Neuronal stem cell (in vitro differentiated cells): ENCODE measurements around the gene OR2T27.
"Not testable (repeated sequence)": the region's sequence is repeated elsewhere in the genome, so short reads cannot be mapped to it uniquely, and the experiment has no call there.

Source experiments
- DNase-seq: peaks from one replicate; pipeline ENCODE4 v3.0.0-alpha.2; 2013; ENCODE audit warnings: low spot score
- H2AFZ ChIP-seq: one replicate; pipeline ENCODE4 v1.6.1; 2013; ENCODE audit warnings: mild to moderate bottlenecking, low read length, inconsistent platforms
- H2AK5ac ChIP-seq: 2 replicates; pipeline ENCODE4 v1.6.1; 2013; ENCODE audit warnings: low read depth, mild to moderate bottlenecking, inconsistent platforms, low read length, moderate library complexity, mixed read lengths
- H2BK120ac ChIP-seq: 2 replicates; pipeline ENCODE4 v1.6.1; 2013; ENCODE audit warnings: low read depth, mild to moderate bottlenecking, inconsistent platforms, low read length, moderate library complexity, mixed read lengths
- H2BK12ac ChIP-seq: one replicate; pipeline ENCODE4 v1.6.1; 2013; ENCODE audit warnings: low read length, inconsistent platforms
- H2BK15ac ChIP-seq: 2 replicates; pipeline ENCODE4 v1.6.1; 2013; ENCODE audit warnings: mild to moderate bottlenecking, low read length, inconsistent platforms, mixed read lengths
- H2BK5ac ChIP-seq: one replicate; pipeline ENCODE4 v1.6.1; 2013; ENCODE audit warnings: inconsistent platforms, mild to moderate bottlenecking, low read length, moderate library complexity
- H3K14ac ChIP-seq: one replicate; pipeline ENCODE4 v1.6.1; 2013; ENCODE audit warnings: low read length, inconsistent platforms
- H3K18ac ChIP-seq: 2 replicates; pipeline ENCODE4 v1.6.1; 2013; ENCODE audit warnings: low read length, inconsistent platforms
- H3K23ac ChIP-seq: 2 replicates; pipeline ENCODE4 v1.6.1; 2013; ENCODE audit warnings: low read depth, mild to moderate bottlenecking, mixed read lengths, low read length, inconsistent platforms; ENCODE audit not compliant: poor library complexity
- H3K27ac ChIP-seq: replicated peaks from 3 replicates; pipeline ENCODE4 v1.5.1; 2013; ENCODE audit warnings: low read length, inconsistent platforms
- H3K27me3 ChIP-seq, 3 experiments: 2 replicates each; pipeline ENCODE4 v1.6.1; 2013; ENCODE audit warnings: low read length in 3 of 3, mild to moderate bottlenecking in 2 of 3, inconsistent platforms in 1 of 3, low read depth in 1 of 3, mixed read lengths in 1 of 3, moderate library complexity in 1 of 3; ENCODE audit not compliant: control insufficient read depth in 3 of 3, insufficient read depth in 3 of 3
- H3K36me3 ChIP-seq, 2 donors: replicated peaks in 1 of 2; 2 replicates each; pipeline ENCODE4 v1.6.1; 2013; ENCODE audit warnings: low read length in 2 of 2; ENCODE audit not compliant: control insufficient read depth in 2 of 2, insufficient read depth in 2 of 2
- H3K4ac ChIP-seq: 2 replicates; pipeline ENCODE4 v1.6.1; 2013; ENCODE audit warnings: inconsistent platforms, mild to moderate bottlenecking, low read length, moderate library complexity
- H3K4me1 ChIP-seq, 2 donors: 1 replicate in 1 of 2; 2 replicates in 1 of 2; pipeline ENCODE4 v1.6.1; 2013; ENCODE audit warnings: low read length in 2 of 2, low read depth in 1 of 2; ENCODE audit not compliant: control insufficient read depth in 2 of 2, insufficient read depth in 1 of 2
- H3K4me2 ChIP-seq: one replicate; pipeline ENCODE4 v1.6.1; 2013; ENCODE audit warnings: mild to moderate bottlenecking, low read length, inconsistent platforms; ENCODE audit not compliant: insufficient read depth, poor library complexity, severe bottlenecking
- H3K4me3 ChIP-seq, 2 donors: 2 replicates each; pipeline ENCODE4 v1.5.1; 2013; ENCODE audit warnings: low read length in 2 of 2, mild to moderate bottlenecking in 2 of 2, inconsistent platforms in 1 of 2, moderate library complexity in 1 of 2
- H3K79me1 ChIP-seq: one replicate; pipeline ENCODE4 v1.6.1; 2013; ENCODE audit warnings: low read depth, mild to moderate bottlenecking, inconsistent platforms, low read length, moderate library complexity
- H3K9ac ChIP-seq: one replicate; pipeline ENCODE4 v1.6.1; 2013; ENCODE audit warnings: mild to moderate bottlenecking, low read depth, low read length, inconsistent platforms; ENCODE audit not compliant: poor library complexity
- H3K9me3 ChIP-seq, 2 donors: replicated peaks in 1 of 2; 2 replicates each; pipeline versions ENCODE3 to v1.6.1; 2013; ENCODE audit warnings: low read length in 2 of 2, mild to moderate bottlenecking in 2 of 2, inconsistent platforms in 1 of 2, low read depth in 1 of 2, mixed read lengths in 1 of 2, moderate library complexity in 1 of 2; ENCODE audit not compliant: control insufficient read depth in 2 of 2, insufficient read depth in 1 of 2
- H4K8ac ChIP-seq: one replicate; pipeline ENCODE4 v1.6.1; 2013; ENCODE audit warnings: low read depth, mild to moderate bottlenecking, inconsistent platforms, low read length, moderate library complexity
- H4K91ac ChIP-seq: one replicate; pipeline ENCODE4 v1.6.1; 2013; ENCODE audit warnings: low read length, low read depth, mild to moderate bottlenecking, inconsistent platforms; ENCODE audit not compliant: poor library complexity
- WGBS, 2 donors: extraction: QIAGEN DNeasy Blood & Tissue Kit; methylation state at CpG; one replicate each; pipeline ENCODE4 v1.1.7; 2013; ENCODE audit warnings: missing lambda C conversion rate in 2 of 2, mixed read lengths in 1 of 2; ENCODE audit not compliant: insufficient read length in 2 of 2, insufficient replicate concordance in 1 of 2; ENCODE audit errors: extremely low coverage in 2 of 2; 5-methylcytosine and 5-hydroxymethylcytosine counted together

Gene OR2T27

GRCh38 chr1:248681651-248682050, 26.3 kb upstream of the OR2T27 start:
- no peaks in the 10 kb centered on the region for H3K27me3 ChIP-seq
- H2BK12ac ChIP-seq, result no peak overlapping the region
- no CpG with 5 or more reads among the region's 8 CpGs for WGBS, 2 donors
- peaks cover 0 to 22% of the 10 kb centered on the region in 2 donors for H3K9me3 ChIP-seq
- H3K4me1 ChIP-seq, result no peaks in the 10 kb centered on the region
- H4K91ac ChIP-seq, result no peak overlapping the region
- H3K4ac ChIP-seq, result no peak overlapping the region
- no peak overlapping the region for H2BK120ac ChIP-seq
- H3K23ac ChIP-seq, result no peak overlapping the region
- H3K4me3 ChIP-seq, result peak overlapping the region in 1 of 2 donors; percentile 55
- no peak overlapping the region for H3K27ac ChIP-seq
- no peak overlapping the region for H3K18ac ChIP-seq
- no peak overlapping the region for H2AFZ ChIP-seq
- H2BK15ac ChIP-seq, result no peak overlapping the region
- DNase-seq, result no peak
- H3K4me2 ChIP-seq, result no peak overlapping the region
- no peak overlapping the region for H4K8ac ChIP-seq
- no peak overlapping the region for H2AK5ac ChIP-seq
- H3K36me3 ChIP-seq, result no peaks in the 10 kb centered on the region
- no peak overlapping the region for H3K9ac ChIP-seq
- no peak overlapping the region for H3K14ac ChIP-seq
- no peaks in the 10 kb centered on the region for H3K79me1 ChIP-seq
- H2BK5ac ChIP-seq, result no peak overlapping the region

- Histone ChIP-seq H2BK5ac (no peak overlapping the region), H3K23ac (no peak overlapping the region), H2AK5ac (no peak overlapping the region), H3K9me3 (peaks cover 6 to 7% of the 10 kb centered on the region in 2 donors), H3K79me1 (no peaks in the 10 kb centered on the region), H3K9ac (no peak overlapping the region), H3K4me1 (no peaks in the 10 kb centered on the region), H3K4ac (no peak overlapping the region), H3K36me3 (no peaks in the 10 kb centered on the region), H2BK120ac (no peak overlapping the region), H4K91ac (no peak overlapping the region), H3K18ac (no peak overlapping the region), H3K4me3 (no peak overlapping the region), H2BK12ac (no peak overlapping the region), H3K27ac (no peak overlapping the region), H4K8ac (no peak overlapping the region), H3K27me3 (no peaks in the 10 kb centered on the region), H3K4me2 (no peak overlapping the region), H2BK15ac (no peak overlapping the region), H3K14ac (no peak overlapping the region), H2AFZ (no peak overlapping the region)
- WGBS, 2 donors, result no CpG with 5 or more reads among the region's 1 CpG
- DNase-seq, result no peak
Measured at GRCh38 chr1:248670003-248670402, 14.7 kb upstream of the OR2T27 start.

- not testable (repeated sequence) for H2BK120ac ChIP-seq, H2BK12ac ChIP-seq, H3K27me3 ChIP-seq, H2BK5ac ChIP-seq, H2AFZ ChIP-seq, H3K23ac ChIP-seq, H4K91ac ChIP-seq, H3K4ac ChIP-seq, H2AK5ac ChIP-seq, H3K14ac ChIP-seq, H3K4me3 ChIP-seq, H3K27ac ChIP-seq, DNase-seq, H3K4me2 ChIP-seq, H3K36me3 ChIP-seq, H2BK15ac ChIP-seq, H4K8ac ChIP-seq, H3K18ac ChIP-seq, H3K9me3 ChIP-seq, H3K9ac ChIP-seq, H3K79me1 ChIP-seq, H3K4me1 ChIP-seq
- no CpG with 5 or more reads among the region's 5 CpGs for WGBS, 2 donors
Measured at GRCh38 chr1:248663453-248664328, 8.4 kb upstream of the OR2T27 start.

- not testable (repeated sequence) for H3K27ac ChIP-seq, H3K9me3 ChIP-seq, H4K91ac ChIP-seq, H2BK5ac ChIP-seq, H2BK15ac ChIP-seq, DNase-seq, H3K4me2 ChIP-seq, H2BK120ac ChIP-seq, H3K4ac ChIP-seq, H3K36me3 ChIP-seq, H2AK5ac ChIP-seq, H4K8ac ChIP-seq, H3K4me3 ChIP-seq, H3K23ac ChIP-seq, H3K79me1 ChIP-seq, H3K9ac ChIP-seq, H3K14ac ChIP-seq, H3K4me1 ChIP-seq, H2BK12ac ChIP-seq, H2AFZ ChIP-seq, H3K27me3 ChIP-seq, H3K18ac ChIP-seq
- no CpG with 5 or more reads among the region's 6 CpGs for WGBS, 2 donors
Measured at GRCh38 chr1:248656797-248657196, 1.5 kb upstream of the OR2T27 start.
